ENCODE measurements around the gene YIPF4. TPM values are rescaled to one million over a fixed set of nuclear protein-coding genes. Genes with fewer than 3 reads are reported as not detected.

The YIPF4 gene
- 21.5 and 29.0 TPM in 2 replicates for total RNA-seq (ENCODE audit: low replicate concordance)

- Mint-ChIP-seq H3K4me3 (peak within 1 kb of the TSS; percentile 86), H3K27me3 (ENCODE audit: insufficient read depth, low read depth) (no peaks in the 10 kb centered on the region), H3K27ac (peak within 1 kb of the TSS; percentile 93), H3K36me3 (peaks cover 7% of the 10 kb centered on the region), H3K9me3 (no peaks in the 10 kb centered on the region), H3K4me1 (peaks cover 9% of the 10 kb centered on the region)
- Histone ChIP-seq H3K27ac (peak within 1 kb of the TSS; percentile 51), H3K4me3 (peak within 1 kb of the TSS; percentile 81), H3K36me3 (peaks cover 3% of the 10 kb centered on the region), H3K4me1 (no peaks in the 10 kb centered on the region), H3F3A (ENCODE audit: low read depth) (peaks cover 8% of the 10 kb centered on the region), H3K4me2 (peak within 1 kb of the TSS; percentile 83), H3K9ac (peak within 1 kb of the TSS; percentile 89), H3K9me3 (ENCODE audit: low read depth) (no peaks in the 10 kb centered on the region), H2AFZ (replicated peaks) (peak within 1 kb of the TSS; percentile 97), H3K27me3 (peaks cover 23% of the 10 kb centered on the region), H3K79me2 (ENCODE audit: low read depth) (peaks cover 40% of the 10 kb centered on the region), H4K20me1 (ENCODE audit: low read depth) (no peaks in the 10 kb centered on the region)
- DNase-seq (ENCODE audit: low spot score): peak; percentile 88
- TF ChIP-seq CTCF (IDR thresholded peaks at IDR 0.05) (no peak), EZH2 (IDR thresholded peaks at IDR 0.05) (peak; percentile 46)
Observed at GRCh38 chr2:32277674-32278477, at the start of gene YIPF4. Gene YIPF4, plus strand, starts transcription at chr2:32277904. Its CDS starts 252 bp downstream, at chr2:32278156.

GRCh38 chr2:32228181-32228580 is 49.5 kb upstream of the YIPF4 start:
- Mint-ChIP-seq H3K9me3 (no peaks in the 10 kb centered on the region), H3K4me1 (peaks cover 9% of the 10 kb centered on the region), H3K27me3 (ENCODE audit: insufficient read depth, low read depth) (no peaks in the 10 kb centered on the region), H3K27ac (no peak overlapping the region), H3K4me3 (no peak overlapping the region), H3K36me3 (peaks cover 8% of the 10 kb centered on the region)
- no peaks in the 10 kb centered on the region for H3K36me3 ChIP-seq
- H3K27me3 ChIP-seq: no peaks in the 10 kb centered on the region
- no peaks in the 10 kb centered on the region for H3K4me1 ChIP-seq
- no peaks in the 10 kb centered on the region for H3F3A ChIP-seq (ENCODE audit: low read depth)
- H3K4me2 ChIP-seq: no peak overlapping the region
- H3K9me3 ChIP-seq (ENCODE audit: low read depth): no peaks in the 10 kb centered on the region
- H2AFZ ChIP-seq (replicated peaks): no peak overlapping the region
- H3K4me3 ChIP-seq: no peak overlapping the region
- TF ChIP-seq EZH2 (IDR thresholded peaks at IDR 0.05) (no peak), EZH2phosphoT487 (IDR thresholded peaks at IDR 0.05) (no peak), CTCF (IDR thresholded peaks at IDR 0.05) (no peak)
- H3K9ac ChIP-seq: no peak overlapping the region
- DNase-seq (ENCODE audit: low spot score): no peak
- no peak overlapping the region for H3K27ac ChIP-seq
- H3K79me2 ChIP-seq (ENCODE audit: low read depth): no peaks in the 10 kb centered on the region
- H4K20me1 ChIP-seq (ENCODE audit: low read depth): no peaks in the 10 kb centered on the region

GRCh38 chr2:32229635-32230034 is 48.1 kb upstream of the YIPF4 start:
- Mint-ChIP-seq H3K36me3 (peaks cover 6% of the 10 kb centered on the region), H3K9me3 (no peaks in the 10 kb centered on the region), H3K4me1 (peaks cover 9% of the 10 kb centered on the region), H3K27ac (no peak overlapping the region), H3K27me3 (ENCODE audit: insufficient read depth, low read depth) (no peaks in the 10 kb centered on the region), H3K4me3 (no peak overlapping the region)
- Histone ChIP-seq H3K4me3 (no peak overlapping the region), H4K20me1 (ENCODE audit: low read depth) (no peaks in the 10 kb centered on the region), H3K27me3 (no peaks in the 10 kb centered on the region), H3K4me1 (no peaks in the 10 kb centered on the region), H3K4me2 (no peak overlapping the region), H3F3A (ENCODE audit: low read depth) (no peaks in the 10 kb centered on the region), H3K27ac (no peak overlapping the region), H3K9ac (no peak overlapping the region), H3K79me2 (ENCODE audit: low read depth) (no peaks in the 10 kb centered on the region), H3K9me3 (ENCODE audit: low read depth) (no peaks in the 10 kb centered on the region), H3K36me3 (no peaks in the 10 kb centered on the region), H2AFZ (replicated peaks) (no peak overlapping the region)
- TF ChIP-seq EZH2 (IDR thresholded peaks at IDR 0.05) (no peak), EZH2phosphoT487 (IDR thresholded peaks at IDR 0.05) (no peak), CTCF (IDR thresholded peaks at IDR 0.05) (no peak)
- DNase-seq (ENCODE audit: low spot score): no peak
